Uterus (tissue), 4 donors: ENCODE measurements around the gene SAMD4B. TPM values are rescaled to one million over a fixed set of nuclear protein-coding genes. Genes with fewer than 3 reads are reported as not detected.

ENCODE experiments used
- DNase-seq, 2 donors: peaks; one replicate each; pipeline ENCODE4 v3.0.0-alpha.2; 2019 to 2020
- H3K27ac ChIP-seq, 2 donors: fragments of 200-600 bp; sonication (generic); 1 replicate in 1 of 2; 2 replicates in 1 of 2; pipeline ENCODE4 v1.5.1; 2016 to 2018
- H3K27me3 ChIP-seq, 2 donors: fragments of 200-600 bp; sonication (generic); one replicate each; pipeline ENCODE4 v1.5.1; 2018 to 2019; ENCODE audit warnings: control low read depth in 1 of 2
- H3K36me3 ChIP-seq, 2 donors: fragments of 200-600 bp; sonication (generic); one replicate each; pipeline ENCODE4 v1.5.1; 2019; ENCODE audit warnings: control low read depth in 1 of 2
- H3K4me1 ChIP-seq, 2 donors: fragments of 200-600 bp; sonication (generic); one replicate each; pipeline ENCODE4 v1.5.1; 2018 to 2019; ENCODE audit warnings: control low read depth in 1 of 2
- H3K4me3 ChIP-seq, 2 donors: fragments of 200-600 bp; sonication (generic); 1 replicate in 1 of 2; 2 replicates in 1 of 2; pipeline ENCODE4 v1.5.1; 2018 to 2019; ENCODE audit warnings: mild to moderate bottlenecking in 1 of 2
- H3K9me3 ChIP-seq, 2 donors: fragments of 200-600 bp; sonication (generic); one replicate each; pipeline ENCODE4 v1.5.1; 2019; ENCODE audit warnings: control low read depth in 1 of 2
- CTCF ChIP-seq, 4 experiments: fragments of 200-600 bp in 2 of 4; fragments of 450-650 bp in 2 of 4; sonication (generic) in 2 of 4; IDR thresholded peaks; one replicate each; pipeline ENCODE4 v1.5.1; 2016 to 2019; ENCODE audit warnings: antibody characterized with exemption in 4 of 4, mild to moderate bottlenecking in 2 of 4, moderate library complexity in 1 of 4
- POLR2A ChIP-seq, 2 donors: fragments of 450-650 bp; IDR thresholded peaks; one replicate each; pipeline ENCODE4 v1.6.1; 2016; ENCODE audit warnings: antibody characterized with exemption in 2 of 2, mild to moderate bottlenecking in 1 of 2, moderate library complexity in 1 of 2
- intact Hi-C: fragments of 100-400 bp; cut with DNase I; formaldehyde crosslinking; loops from one replicate; pipeline ENCODE4 v1.15.1; 2023; ENCODE audit warnings: low total_unique reads
- total RNA-seq, 4 donors: library from RNA; depleted of rRNA in 3 of 4; stranded (reverse); fragments of >200 nt in 3 of 4; gene quantifications; one replicate each; pipeline versions ENCODE4 v1.1.0 to v1.2.4, GENCODE V29; 2014 to 2023
- donor health status: DM: yes; HTN: yes; CAD: no.

Gene SAMD4B
- total RNA-seq, 4 donors from 2014 or later, result 11.3 to 128 (median 58.6) TPM

- peak overlapping the region; percentile 98 to 99 for H3K27ac ChIP-seq
- intact Hi-C loops, result no loop called here
- no peaks in the 10 kb centered on the region for H3K27me3 ChIP-seq
- no peaks in the 10 kb centered on the region for H3K36me3 ChIP-seq
- TF ChIP-seq CTCF (IDR thresholded peaks at IDR 0.05) (no peak), POLR2A (IDR thresholded peaks at IDR 0.05) (no peak)
- H3K4me3 ChIP-seq, result peak overlapping the region; percentile 60 to 98
- DNase-seq, result peak; percentile 47 to 51
- H3K4me1 ChIP-seq, result peaks cover 0 to 20% of the 10 kb centered on the region in 2 donors
- no peaks in the 10 kb centered on the region for H3K9me3 ChIP-seq
Measured at GRCh38 chr19:39413911-39414608, 71.8 kb downstream of the SAMD4B start.

GRCh38 chr19:39415111-39416046 is 73.2 kb downstream of the SAMD4B start:
- peak; percentile 28 to 41 for DNase-seq
- peak overlapping the region; percentile 98 to 99 for H3K27ac ChIP-seq
- H3K4me1 ChIP-seq, result peaks cover 0 to 20% of the 10 kb centered on the region in 2 donors
- no peaks in the 10 kb centered on the region for H3K9me3 ChIP-seq
- no peaks in the 10 kb centered on the region for H3K27me3 ChIP-seq
- H3K36me3 ChIP-seq, result no peaks in the 10 kb centered on the region
- intact Hi-C loops, result no loop called here
- TF ChIP-seq POLR2A (IDR thresholded peaks at IDR 0.05) (no peak), CTCF (IDR thresholded peaks at IDR 0.05) (no peak)
- H3K4me3 ChIP-seq, result peak overlapping the region in 1 of 2 donors; percentile 98

- intact Hi-C loops, result no loop called here
- Histone ChIP-seq H3K27me3 (no peaks in the 10 kb centered on the region), H3K36me3 (no peaks in the 10 kb centered on the region), H3K9me3 (no peaks in the 10 kb centered on the region), H3K4me3 (no peak overlapping the region), H3K4me1 (peaks cover 0 to 20% of the 10 kb centered on the region in 2 donors), H3K27ac (peak overlapping the region; percentile 98 to 99)
- DNase-seq, result peak; percentile 31 to 39
- no peak for TF ChIP-seq POLR2A (IDR thresholded peaks at IDR 0.05)
- no peak for TF ChIP-seq CTCF (IDR thresholded peaks at IDR 0.05)
Measured at GRCh38 chr19:39416152-39417120, 74.2 kb downstream of the SAMD4B start.

- Histone ChIP-seq H3K9me3 (no peaks in the 10 kb centered on the region), H3K27ac (no peak overlapping the region), H3K27me3 (no peaks in the 10 kb centered on the region), H3K4me1 (peaks cover 0 to 20% of the 10 kb centered on the region in 2 donors), H3K36me3 (no peaks in the 10 kb centered on the region), H3K4me3 (no peak overlapping the region)
- DNase-seq, result no peak
- no peak for TF ChIP-seq POLR2A (IDR thresholded peaks at IDR 0.05)
- no peak for TF ChIP-seq CTCF (IDR thresholded peaks at IDR 0.05)
- intact Hi-C loops, result no loop called here
Measured at GRCh38 chr19:39417463-39418181, 75.4 kb downstream of the SAMD4B start.
